ENCODE measurements around the gene SCUBE3.

DNA sequence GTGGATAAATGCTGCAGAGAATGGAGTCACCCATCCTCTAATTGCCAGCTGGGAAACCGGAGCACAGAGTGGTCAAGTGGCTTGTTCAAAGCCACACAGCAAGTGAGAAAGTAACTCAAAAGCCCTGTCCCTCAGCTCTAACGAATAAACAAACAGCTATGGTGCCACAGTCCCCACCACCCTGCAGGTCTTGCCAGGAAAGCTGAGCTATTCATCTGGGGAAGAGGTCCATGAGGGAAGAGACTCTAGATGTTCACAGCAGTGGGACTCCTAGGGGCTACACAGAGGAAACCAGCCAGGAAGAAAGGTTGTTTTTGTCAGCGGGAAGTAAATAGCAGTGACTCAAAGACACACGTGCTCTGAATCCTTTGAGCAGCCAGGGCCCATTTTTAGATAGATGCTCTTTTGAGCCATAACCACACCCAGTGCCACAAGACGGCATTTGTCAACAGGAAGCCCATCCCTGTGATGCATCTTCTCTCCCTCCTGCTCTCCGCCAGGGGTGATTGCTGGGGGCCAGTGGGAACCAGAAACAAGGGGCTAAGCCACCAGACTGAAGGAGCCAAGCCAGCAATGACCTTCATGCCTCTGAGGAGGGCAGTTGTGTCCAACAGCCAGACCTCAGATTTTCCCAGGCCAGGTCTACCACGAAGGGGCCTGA, 40.2 kb upstream of the SCUBE3 start:
- TF ChIP-seq JUNB (IDR thresholded peaks at IDR 0.05; ENCODE audit: unreplicated experiment) (no peak), CTCF (conservative IDR thresholded peaks at IDR 0.05; ENCODE audit: low read depth in 2 of 2) (no peak), POLR2AphosphoS5 (IDR thresholded peaks at IDR 0.05; ENCODE audit: low read depth) (no peak), REST (IDR thresholded peaks at IDR 0.05; ENCODE audit: unreplicated experiment) (no peak), ZNF114 (CRISPR knock-in tag; IDR thresholded peaks at IDR 0.05) (no peak), ETS1 (IDR thresholded peaks at IDR 0.05) (no peak), EZH2 (IDR thresholded peaks at IDR 0.05; ENCODE audit: low read depth, unreplicated experiment) (no peak), CREB1 (CRISPR knock-in tag; IDR thresholded peaks at IDR 0.05; ENCODE audit: low read depth) (no peak), EZH2phosphoT487 (IDR thresholded peaks at IDR 0.05; ENCODE audit: unreplicated experiment) (no peak), STAT1 (IDR thresholded peaks at IDR 0.05; ENCODE audit: unreplicated experiment) (no peak), ZNF331 (CRISPR knock-in tag; IDR thresholded peaks at IDR 0.05; ENCODE audit: low read depth) (no peak), NANOG (IDR thresholded peaks at IDR 0.05; ENCODE audit: borderline replicate concordance) (no peak), ZNF462 (CRISPR knock-in tag; IDR thresholded peaks at IDR 0.05) (no peak)

Data from GM23338 (cell line).